Measurements from ENCODE around the gene GAS6.
"Not testable (repeated sequence)": the region's sequence is repeated elsewhere in the genome, so short reads cannot be mapped to it uniquely, and the experiment has no call there.

GAS6 gene

DNA sequence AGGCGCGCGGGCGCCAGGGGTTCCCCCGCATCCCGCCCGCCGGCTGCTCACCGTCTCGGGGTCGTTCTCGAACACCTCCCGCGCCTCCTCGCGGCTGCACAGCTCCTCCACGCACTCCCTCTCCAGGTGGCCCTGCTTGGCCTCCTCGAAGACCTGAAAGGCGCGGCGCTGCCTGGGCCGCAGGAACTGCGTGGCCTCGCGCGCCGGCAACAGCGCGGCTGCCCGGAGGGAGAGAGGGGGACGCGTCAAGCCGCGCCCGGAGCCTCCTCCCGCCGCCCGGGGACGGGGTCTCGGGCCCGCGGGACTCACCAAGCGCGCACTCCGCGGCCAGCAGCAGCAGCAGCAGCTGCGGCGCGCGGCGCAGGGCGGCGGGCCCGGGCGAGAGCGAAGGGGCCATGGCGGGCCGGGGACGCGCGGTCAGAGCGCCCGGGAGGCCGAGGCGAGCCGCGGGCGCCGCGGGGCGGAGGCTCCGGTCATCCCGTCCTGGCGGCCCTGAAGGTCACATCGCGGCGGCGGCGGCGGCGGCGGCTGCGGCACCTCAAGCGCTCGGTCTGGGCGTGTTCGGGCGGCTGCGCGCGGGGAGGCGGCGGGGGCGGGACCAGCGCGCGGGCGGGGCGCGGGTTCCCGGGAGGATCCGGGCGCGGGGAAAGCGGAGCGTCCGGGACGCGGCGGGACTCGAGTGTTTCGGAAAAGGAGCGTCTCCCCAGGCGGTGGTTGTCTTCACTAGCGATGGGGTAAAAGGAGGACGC, at the start of gene GAS6:
Gene GAS6, minus strand, starts transcription at position 553 of the 749 bp plus-strand sequence. Its CDS starts 156 bp downstream, at position 397.
- no peak for DNase-seq

DNA sequence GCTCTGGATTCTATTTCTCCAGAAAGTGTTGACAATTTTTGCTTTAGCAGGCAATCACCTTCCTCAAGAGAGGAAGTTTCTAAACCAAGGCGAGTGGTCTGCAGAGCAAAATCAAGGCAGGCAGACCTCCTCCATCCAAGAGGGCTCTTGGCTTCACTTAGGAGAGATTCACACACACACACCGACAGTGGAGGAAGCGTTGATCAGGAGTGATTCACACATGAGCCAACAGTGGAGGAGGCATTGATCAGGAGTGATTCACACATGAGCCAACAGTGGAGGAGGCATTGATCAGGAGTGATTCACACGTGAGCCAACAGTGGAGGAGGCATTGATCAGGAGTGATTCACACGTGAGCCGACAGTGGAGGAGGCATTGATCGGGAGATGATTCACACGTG, 49.5 kb upstream of the GAS6 start:
- DNase-seq, result not testable (repeated sequence)

DNA sequence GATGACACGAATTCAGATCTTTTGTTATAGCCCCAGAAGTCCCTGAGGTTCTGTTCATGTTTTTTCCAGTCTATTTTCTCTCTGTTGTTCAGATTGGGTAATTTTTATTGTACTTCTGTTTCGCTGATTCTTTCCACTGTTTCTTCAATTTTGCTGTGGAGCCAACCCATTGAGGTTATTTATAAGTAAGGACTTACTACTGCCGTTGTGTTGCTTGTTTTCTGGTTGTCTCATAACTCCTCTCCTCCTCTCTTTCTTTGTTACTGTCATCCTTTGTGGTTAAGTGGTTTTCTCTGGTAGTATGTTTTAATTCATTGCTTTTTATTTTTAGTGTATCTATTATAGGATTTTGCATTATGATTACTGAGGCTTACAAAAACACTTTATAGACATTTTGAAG, 48.7 kb upstream of the GAS6 start:
- DNase-seq, result no peak

DNA sequence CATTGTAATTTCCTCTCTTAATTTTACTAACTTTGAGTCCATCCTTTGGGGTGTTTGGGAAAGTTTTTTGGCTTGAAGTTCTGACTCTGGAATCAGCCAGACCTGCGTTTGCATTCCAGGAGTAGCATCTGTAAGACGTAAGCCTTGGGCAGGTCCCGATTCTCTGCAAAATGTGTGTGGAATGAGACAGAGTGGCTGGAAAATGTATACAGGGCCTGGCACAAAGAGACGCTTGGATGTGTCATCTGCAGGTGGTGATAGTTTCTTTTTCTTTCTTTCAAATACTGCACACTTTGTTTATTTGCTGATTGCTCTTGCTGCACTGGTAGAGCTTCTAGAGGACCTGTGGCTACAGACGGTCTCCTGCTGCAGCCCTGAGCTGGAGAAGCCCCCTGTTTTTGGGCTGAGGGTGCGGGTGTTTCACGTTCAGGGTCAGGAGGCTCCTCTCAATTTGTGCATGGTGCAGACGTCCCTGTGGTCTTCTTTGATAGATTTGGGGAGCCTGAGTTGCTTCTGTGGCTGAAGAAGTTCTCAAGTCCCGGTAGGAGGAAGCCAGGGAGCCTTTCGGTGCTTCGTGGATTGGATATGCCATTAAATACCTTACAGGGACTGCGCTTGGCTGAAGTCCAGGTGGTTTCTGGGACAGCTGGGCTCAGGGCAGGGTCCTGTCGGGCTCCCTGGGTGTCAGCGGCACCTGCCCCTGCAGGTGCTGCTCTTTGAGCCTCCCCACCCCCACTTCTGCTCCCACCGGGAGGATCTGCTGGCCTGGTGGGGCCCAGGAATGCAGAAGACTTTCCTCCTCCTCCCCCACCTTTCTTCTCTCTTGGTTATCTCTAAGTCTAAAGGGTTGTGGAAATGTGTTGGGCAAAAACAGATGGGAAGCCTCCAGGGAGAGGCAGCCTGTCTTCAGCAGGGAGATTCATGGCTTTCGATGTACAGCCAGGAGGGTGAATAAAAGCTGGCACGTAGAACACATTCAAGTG, 44.0 kb upstream of the GAS6 start:
- no peak for DNase-seq

DNA sequence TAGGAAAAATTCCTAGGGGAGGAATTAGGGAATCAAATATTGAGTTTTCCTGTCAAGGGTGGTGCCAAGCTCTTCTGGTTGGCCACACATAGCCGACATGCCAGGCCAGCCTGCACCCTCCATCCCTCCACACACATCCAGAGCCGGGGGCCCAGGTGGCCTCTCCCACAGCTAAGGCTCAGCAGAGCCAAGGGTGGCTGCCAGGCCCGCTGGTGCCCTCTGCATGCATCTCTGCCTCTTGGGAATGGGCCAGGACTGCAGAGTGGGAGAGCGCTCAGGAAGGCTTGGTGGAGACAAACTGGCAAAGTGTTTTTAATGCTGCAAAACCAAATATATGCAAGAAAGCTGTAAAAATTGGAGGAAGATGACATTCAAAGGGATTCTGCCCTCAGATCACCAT, 42.7 kb upstream of the GAS6 start:
- no peak for DNase-seq

DNA sequence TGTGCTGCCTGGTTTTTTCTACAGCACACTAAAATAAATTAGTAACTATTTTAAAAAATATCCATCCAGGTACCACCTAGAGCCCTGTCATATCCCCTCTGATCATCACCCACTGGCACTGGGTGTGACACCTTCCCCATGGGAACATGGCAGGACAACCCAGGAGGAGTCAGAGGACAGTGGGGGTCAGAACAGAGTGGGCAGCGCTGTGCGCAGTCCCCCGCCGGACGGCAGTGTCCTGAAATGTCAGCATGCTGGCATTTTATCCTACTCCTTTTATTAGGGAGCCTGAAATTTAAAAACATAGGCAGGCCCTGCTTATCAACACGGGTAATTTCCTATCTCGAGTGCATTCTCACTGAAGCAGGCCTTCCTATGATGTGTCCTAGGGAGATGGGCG, 42.1 kb upstream of the GAS6 start:
- DNase-seq, result no peak

DNA sequence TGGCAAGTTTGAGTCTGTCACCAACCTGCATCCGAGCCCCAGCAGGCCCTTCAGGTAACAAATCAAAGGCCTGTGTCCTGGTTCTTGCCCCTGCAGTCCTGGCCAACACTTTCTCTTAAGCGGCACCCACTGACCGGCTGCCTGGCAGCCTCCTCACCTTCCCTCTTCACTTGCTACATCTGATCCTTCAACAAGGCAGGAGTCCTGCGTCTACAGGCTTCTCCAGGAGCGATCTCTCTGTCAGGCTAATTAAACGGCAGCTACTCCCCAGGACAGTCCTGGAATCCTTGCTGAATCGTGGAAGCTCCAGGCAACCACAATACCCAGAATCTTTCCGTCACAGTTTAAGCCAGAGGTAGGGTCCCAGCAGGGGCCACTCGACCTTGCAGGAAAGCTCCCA, 41.1 kb upstream of the GAS6 start:
- no peak for DNase-seq

DNA sequence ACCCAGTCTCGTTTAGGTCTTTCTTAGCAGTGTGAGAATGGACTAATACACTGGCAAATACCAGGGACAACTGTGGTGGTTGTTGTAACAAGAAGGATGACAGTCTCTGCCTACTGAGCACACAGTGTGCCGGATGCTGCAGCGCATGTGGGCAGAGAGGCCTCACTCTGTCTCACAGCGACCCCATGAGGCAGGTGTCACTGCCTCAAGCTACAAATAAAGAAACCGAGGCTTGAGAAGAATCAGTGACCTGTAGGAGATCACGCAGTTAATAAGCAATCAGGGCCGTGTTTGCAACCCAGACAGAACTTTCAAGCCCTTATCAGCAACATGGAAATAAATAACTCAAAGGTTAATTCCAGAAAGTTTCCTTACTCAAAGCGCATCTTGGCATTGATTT, 40.5 kb upstream of the GAS6 start:
- no peak for DNase-seq

DNA sequence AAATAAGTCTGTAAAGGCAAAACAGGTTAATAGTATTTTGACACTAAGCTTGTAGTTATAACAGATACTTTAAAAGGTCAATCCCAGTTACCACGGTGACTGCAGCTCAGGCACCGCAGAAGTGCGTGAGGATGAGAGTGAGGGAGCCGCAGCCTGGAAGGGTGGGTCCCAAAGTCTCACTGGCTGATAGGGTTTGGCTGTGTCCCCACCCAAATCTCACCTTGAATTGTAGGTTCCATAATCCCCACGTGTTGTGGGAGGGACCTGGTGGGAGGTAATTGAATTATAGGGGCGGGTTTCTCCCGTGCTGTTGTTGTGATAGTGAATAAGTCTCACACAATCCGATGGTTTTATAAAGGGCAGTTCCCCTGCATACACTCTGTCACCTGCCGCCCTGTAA, 40.0 kb upstream of the GAS6 start:
- no peak for DNase-seq

DNA sequence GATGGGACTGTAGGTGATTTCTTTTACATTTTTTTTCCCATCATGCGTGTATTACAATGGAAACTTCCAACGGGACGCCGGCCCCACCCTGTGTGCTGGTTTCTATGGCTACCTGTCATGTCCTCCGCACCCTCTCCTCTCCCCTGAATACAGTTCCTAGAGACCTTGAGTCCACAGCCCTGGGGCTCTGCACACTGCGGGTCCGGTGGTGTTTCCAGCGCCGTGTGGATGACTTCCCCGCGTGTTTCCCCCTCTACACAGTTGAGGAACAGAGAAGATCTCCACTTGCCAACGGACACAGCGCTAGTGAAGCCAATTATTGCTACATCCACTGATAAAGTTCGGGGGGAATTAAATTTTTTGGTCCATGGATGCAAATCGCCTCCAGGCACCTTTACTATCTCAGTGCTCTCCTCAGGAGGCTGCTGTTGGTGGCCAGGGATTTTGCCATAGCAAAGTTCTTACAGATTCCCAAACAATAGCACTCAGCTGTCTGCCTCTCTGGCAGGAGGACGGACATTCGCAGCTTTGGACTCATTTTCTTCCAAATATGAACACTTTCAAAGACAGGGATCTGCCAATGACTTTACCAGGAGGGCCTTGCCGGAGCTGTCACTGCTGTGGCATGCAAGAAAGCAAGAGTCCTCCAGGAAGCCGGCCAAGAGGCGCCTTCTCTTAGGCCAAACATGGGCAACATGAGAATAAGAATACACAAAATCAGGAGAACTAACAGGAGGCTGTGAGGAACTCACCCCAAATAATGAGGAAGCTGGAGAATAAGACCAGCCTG, 39.3 kb upstream of the GAS6 start:
- DNase-seq, result no peak

DNA sequence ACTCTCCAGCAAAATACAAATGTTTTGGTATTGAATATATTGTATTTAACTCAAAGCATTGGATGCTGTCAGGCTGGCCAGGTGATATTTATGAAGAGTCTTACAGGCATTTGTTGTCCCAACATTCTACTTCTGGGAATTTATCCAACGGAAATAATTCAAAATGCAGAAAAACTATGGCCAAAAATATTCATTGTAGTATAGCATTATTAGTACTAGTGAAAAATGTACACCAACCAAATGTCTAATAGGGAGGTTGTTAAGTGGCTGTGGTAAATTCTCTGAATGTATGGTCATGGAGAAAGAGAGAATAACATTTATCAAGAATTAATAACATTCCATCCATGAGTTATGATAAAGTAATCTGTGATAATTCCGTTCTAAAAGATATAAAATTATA, 38.6 kb upstream of the GAS6 start:
- DNase-seq, result no peak

DNA sequence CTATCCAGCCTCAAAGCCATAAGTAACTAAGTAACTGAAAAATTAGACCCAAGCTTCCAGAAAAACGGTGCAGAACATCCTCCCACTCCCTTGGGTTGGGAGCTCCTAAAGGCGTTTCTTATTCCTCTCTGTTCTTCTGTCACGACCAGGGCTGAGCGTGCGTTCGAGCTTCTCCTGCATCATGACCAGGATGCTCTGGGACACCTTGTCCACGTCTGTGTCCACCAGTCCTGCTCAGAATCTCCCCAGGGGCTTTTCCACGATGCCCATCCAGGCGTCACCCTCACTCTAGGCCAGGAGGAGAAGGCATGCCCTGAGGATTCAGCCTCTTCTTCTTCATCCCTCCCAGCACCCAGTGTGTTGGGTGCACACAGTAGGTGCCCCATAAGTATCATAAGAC, 37.8 kb upstream of the GAS6 start:
- no peak for DNase-seq

DNA sequence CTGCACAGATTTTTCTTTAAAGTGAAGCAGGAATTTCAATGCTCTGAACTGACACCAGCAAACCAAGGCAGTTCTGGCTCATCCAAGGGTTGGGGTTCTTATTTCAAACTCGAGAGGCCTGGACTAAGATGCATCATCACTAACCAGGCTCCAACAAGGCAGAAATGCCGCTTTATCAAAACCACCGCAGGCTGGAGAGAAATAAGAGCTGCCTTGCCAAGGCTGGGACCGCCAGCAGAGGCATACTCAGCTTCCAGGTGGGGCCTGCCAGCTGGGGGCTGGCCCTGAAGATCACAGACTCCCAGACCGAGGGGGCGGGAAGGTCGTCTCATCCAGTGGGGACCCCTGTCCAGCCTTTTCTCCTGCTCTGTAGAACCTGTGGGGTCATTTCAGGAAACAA, 37.4 kb upstream of the GAS6 start:
- no peak for DNase-seq

DNA sequence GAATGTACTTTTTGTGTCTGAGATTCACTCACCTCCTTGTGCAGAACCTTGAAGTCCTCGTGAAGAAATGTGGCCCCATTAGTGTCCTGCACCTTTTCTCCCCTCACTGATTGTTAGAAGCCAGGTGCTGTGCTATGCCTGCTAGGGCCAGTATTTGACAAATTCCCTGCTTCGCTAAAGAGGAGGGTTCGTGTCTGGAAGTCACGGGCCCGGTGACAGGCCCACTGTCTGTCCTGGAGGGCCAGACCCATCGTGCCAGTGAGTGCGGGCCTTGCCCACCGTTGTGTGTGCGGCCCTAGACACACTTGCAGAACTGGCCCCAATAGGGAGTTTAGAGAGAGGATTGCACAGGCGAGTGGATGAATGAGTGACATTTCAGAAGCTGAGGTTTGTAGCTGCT, 36.8 kb upstream of the GAS6 start:
- DNase-seq, result no peak

DNA sequence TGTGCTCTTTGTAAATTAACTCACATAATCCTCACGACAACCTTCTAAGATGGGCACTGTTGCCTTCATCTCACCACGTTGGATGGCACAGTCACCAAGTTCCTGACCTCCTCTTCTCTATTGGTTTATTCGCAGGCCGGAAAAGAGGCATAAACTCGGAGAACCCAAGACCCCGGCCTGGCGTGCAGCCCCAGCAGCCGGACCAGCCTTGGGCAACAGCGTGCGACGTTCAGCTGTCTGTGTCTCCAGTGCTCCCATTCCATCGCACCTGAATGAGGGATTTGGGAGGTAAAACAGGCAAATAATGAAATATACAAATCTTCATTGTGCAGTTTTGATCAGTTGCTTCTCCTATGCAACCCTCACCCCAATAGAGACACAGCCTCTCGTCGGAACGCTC, 34.5 kb upstream of the GAS6 start:
- no peak for DNase-seq

DNA sequence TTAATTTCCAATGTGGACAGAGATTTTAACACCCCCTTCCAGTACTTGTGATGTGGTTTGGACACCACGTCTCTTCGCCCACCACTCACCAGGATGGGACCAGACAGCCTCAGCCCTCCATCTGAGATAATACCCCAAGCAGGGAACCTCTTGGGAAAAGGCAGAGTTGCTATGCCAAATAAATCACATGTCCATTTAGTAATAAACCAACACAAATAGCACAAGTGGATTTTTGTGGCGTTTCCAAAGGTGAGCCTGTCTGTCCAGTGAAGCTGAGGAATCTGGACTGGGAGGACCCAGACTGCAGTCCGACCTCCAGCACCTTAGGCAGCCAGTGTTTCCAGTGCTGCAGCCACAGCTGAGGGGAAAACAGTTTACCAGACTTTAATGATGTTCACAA, 34.1 kb upstream of the GAS6 start:
- no peak for DNase-seq

DNA sequence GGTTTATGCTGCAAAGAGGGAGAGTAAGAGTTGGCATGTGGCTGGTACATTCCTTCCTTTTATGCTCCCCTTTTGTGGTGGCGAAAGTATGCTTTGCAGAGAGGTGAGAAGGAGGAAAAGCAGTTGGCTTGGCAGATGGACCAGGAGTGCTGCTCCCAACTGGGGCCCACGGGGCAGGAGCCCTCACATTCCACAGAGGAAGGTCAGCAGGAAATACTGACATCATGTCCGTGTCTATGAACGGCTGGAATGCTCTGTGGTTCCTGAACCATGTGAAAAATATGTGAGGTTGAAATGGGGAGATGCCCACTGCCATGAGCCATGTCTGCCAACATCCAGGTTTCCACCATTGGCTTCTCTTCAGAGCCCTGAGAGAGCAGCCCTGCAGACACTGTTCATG, 33.3 kb upstream of the GAS6 start:
- DNase-seq, result no peak

DNA sequence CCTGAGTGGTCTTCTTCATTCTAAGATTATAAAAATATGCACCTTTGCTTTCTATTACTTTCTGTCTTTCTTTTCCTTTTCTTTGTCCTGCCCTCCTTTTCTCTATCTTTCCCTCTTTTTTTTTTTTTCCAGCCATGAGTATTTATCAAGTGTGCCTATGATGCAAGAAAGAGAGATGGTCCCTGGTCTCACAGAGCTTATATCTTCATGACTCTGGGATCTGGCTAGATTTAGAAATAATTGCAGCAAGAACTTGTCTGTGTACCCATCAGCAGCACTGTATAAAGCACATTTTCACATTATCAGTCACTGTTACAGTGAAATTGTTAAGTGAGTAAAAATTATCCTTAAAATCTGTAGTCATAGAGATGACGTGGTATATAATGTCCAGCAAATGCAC, 31.6 kb upstream of the GAS6 start:
- no peak for DNase-seq

DNA sequence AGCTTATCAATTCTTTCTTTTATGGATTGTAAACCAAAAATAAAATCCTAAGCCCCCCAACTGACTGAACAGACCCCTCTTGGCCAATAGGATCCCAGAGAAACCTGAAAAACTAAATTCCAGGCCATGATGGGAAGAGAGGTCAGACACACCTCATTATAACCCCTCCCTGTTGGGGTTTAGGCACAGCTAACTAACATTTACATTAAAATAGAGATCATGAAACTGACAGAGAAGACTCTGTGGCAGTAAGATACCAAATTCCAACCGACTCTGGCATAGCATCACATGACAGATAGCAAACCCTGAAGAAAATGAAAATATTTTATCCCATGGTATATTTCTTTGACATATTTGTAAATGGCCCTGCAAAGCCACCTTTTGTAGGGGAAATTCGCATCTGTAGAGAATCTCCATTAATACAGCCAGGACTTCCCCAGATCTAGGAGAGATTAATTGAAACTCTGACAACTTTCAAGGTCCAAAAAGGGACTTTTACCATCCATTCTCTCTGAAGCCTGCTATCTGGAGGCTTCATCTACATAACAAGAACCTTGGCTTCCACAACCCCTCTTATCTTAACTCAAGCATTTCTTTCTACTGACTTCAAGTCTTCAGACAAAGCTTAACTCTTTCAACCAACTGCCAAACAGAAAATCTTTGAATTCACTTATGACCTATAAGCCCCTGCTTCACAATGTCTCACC, 27.1 kb upstream of the GAS6 start:
- no peak for DNase-seq

DNA sequence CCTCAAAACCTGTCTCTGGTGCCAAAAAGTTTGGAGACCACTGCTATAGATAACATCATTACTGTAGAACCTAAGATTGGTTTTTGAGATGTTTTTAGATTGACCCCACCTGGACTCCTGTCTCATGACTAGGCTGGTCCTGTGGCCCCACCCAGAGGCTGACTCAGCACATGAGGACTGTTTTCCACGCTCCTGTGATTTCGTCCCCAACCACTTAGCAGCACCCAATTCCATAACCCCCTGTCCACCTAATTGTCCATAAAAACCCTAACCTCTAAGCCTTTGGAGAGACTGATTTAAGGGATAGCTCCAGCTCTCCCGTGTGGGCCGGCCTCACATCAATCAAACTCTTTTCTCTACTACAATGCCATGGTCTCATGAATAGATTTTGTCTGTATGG, 25.6 kb upstream of the GAS6 start:
- DNase-seq, result no peak

DNA sequence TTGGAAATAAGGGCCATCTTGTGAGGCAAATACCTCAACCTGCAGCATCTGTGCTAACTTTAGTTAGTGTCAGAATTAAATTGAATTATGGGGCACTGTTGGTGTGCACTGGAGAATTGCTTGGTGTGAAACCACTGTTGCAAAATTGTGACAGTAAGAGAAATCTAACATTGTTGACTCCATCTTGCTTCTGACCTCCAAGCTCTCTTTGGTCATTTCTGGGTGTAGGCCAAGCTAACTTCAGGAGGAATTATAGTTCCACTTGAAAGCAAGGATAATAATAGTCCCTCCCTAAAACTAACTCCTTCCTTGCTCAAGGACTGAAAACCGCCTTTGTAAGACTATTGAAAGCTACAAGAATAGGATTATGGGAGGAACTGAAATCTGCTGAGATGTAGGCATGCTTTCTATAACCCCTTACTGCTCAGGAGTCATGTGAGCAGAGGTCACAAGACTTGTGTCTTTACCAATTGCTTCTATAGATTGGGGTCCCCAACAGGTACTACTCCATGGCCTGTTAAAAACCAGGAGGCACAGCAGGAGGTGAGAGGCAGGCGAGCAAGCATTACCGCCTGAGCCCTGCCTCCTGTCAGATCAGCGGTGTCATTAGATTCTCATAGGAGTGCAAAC, 24.9 kb upstream of the GAS6 start:
- DNase-seq, result no peak

DNA sequence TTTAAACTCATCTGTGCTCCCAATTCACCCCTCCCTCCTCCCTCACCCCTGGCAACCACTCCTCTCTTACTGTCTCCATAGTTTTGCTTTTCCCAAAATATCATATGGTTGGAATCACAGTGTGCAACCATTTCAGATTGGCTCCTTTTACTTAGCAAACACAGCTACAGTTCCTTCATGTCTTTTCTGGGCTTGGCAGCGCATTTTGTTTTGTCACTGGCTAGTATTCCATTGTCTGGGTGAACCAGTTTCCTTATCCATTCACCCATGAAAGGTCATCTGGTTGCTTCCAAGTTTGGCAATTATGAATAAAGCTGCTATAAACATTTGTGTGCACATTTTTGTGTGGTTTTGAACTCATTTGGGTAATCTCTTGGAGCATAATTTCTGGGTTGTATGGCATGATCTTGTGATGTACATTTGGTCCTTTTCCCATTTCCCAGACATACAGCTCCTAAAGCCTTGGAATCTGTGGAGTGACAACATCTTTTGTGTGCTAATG, 23.9 kb upstream of the GAS6 start:
- no peak for DNase-seq

All from NCI-H1048 (cell line).